Measurements from ENCODE around the gene SPINK2. TPM values are rescaled to one million over a fixed set of nuclear protein-coding genes. Genes with fewer than 3 reads are reported as not detected.

The SPINK2 gene
- total RNA-seq, 1 donor from 2014 or later: 0.74 TPM

GRCh38 chr4:56804551-56804950 is 16.9 kb downstream of the SPINK2 start:
- intact Hi-C loops (cut with micrococcal nuclease): loop anchor here (5.0 kb wide), 1 partner anchor 227 kb away; no protein-coding TSS in a partner anchor
- DNase-seq (no peak), ATAC-seq (no peak)

- intact Hi-C loops (cut with micrococcal nuclease): loop anchor here (5.0 kb wide), 1 partner anchor 226 kb away; no protein-coding TSS in a partner anchor
- ATAC-seq: no peak
- no peak for DNase-seq
Observed at GRCh38 chr4:56803471-56803870, 18.0 kb downstream of the SPINK2 start.

GRCh38 chr4:56799824-56800756 is 21.4 kb downstream of the SPINK2 start:
- DNase-seq (peak; percentile 88), ATAC-seq (peak; percentile 99)
- intact Hi-C loops (cut with micrococcal nuclease): loop anchor here (5.0 kb wide), 1 partner anchor 223 kb away; no protein-coding TSS in a partner anchor

- peak; percentile 19 for ATAC-seq
- DNase-seq: no peak
- intact Hi-C loops (cut with micrococcal nuclease): no loop called here
Observed at GRCh38 chr4:56799161-56799759, 22.2 kb downstream of the SPINK2 start.

GRCh38 chr4:56796211-56796610 is 25.3 kb downstream of the SPINK2 start:
- DNase-seq (no peak), ATAC-seq (no peak)
- intact Hi-C loops (cut with micrococcal nuclease): no loop called here

GRCh38 chr4:56791316-56791715 is 30.2 kb downstream of the SPINK2 start:
- intact Hi-C loops (cut with micrococcal nuclease): no loop called here
- no peak for DNase-seq
- ATAC-seq: no peak

GRCh38 chr4:56790691-56791091 is 30.8 kb downstream of the SPINK2 start:
- no peak for ATAC-seq
- intact Hi-C loops (cut with micrococcal nuclease): no loop called here

GRCh38 chr4:56788081-56788480 is 33.4 kb downstream of the SPINK2 start:
- ATAC-seq (no peak), DNase-seq (no peak)
- intact Hi-C loops (cut with micrococcal nuclease): no loop called here

More at GRCh38 chr4:56790691-56791091, 30.8 kb downstream of the SPINK2 start:
- no peak for DNase-seq

GRCh38 chr4:56787380-56787779 is 34.1 kb downstream of the SPINK2 start:
- DNase-seq (peak; percentile 35), ATAC-seq (peak; percentile 82)
- intact Hi-C loops (cut with micrococcal nuclease): no loop called here

GRCh38 chr4:56786955-56787354 is 34.5 kb downstream of the SPINK2 start:
- DNase-seq (peak; percentile 83), ATAC-seq (peak; percentile 96)
- intact Hi-C loops (cut with micrococcal nuclease): no loop called here

GRCh38 chr4:56783986-56784385 is 37.5 kb downstream of the SPINK2 start:
- no peak for DNase-seq
- intact Hi-C loops (cut with micrococcal nuclease): no loop called here
- no peak for ATAC-seq

GRCh38 chr4:56782019-56782418 is 39.5 kb downstream of the SPINK2 start:
- ATAC-seq (no peak), DNase-seq (no peak)
- intact Hi-C loops (cut with micrococcal nuclease): no loop called here

GRCh38 chr4:56773346-56773745 is 48.2 kb downstream of the SPINK2 start:
- DNase-seq: no peak
- intact Hi-C loops (cut with micrococcal nuclease): no loop called here
- no peak for ATAC-seq

- intact Hi-C loops (cut with micrococcal nuclease): no loop called here
- DNase-seq (no peak), ATAC-seq (no peak)
Observed at GRCh38 chr4:56772134-56772533, 49.4 kb downstream of the SPINK2 start.

GRCh38 chr4:56768763-56769162 is 52.7 kb downstream of the SPINK2 start:
- no peak for ATAC-seq
- intact Hi-C loops (cut with micrococcal nuclease): no loop called here
- no peak for DNase-seq

GRCh38 chr4:56768316-56768715 is 53.2 kb downstream of the SPINK2 start:
- ATAC-seq (no peak), DNase-seq (no peak)
- intact Hi-C loops (cut with micrococcal nuclease): no loop called here

- intact Hi-C loops (cut with micrococcal nuclease): no loop called here
- ATAC-seq (no peak), DNase-seq (no peak)
Observed at GRCh38 chr4:56767567-56767966, 53.9 kb downstream of the SPINK2 start.

GRCh38 chr4:56764775-56765174 is 56.7 kb downstream of the SPINK2 start:
- no peak for ATAC-seq
- no peak for DNase-seq
- intact Hi-C loops (cut with micrococcal nuclease): no loop called here

- DNase-seq (no peak), ATAC-seq (no peak)
- intact Hi-C loops (cut with micrococcal nuclease): no loop called here
Observed at GRCh38 chr4:56764223-56764622, 57.3 kb downstream of the SPINK2 start.

- intact Hi-C loops (cut with micrococcal nuclease): no loop called here
- ATAC-seq (no peak), DNase-seq (no peak)
Observed at GRCh38 chr4:56762484-56763250, 58.8 kb downstream of the SPINK2 start.
